K562 (cell line): ENCODE results near the gene LMAN2L.

Source experiments
- EZH2 ChIP-seq: IDR thresholded peaks from 2 replicates; pipeline ENCODE4 v1.6.1; 2012; ENCODE audit warnings: low read depth, mild to moderate bottlenecking, inconsistent platforms, low read length, borderline replicate concordance
- JUN ChIP-seq, 2 experiments: sonication (generic) in 1 of 2; formaldehyde crosslinking in 1 of 2; IDR thresholded peaks; 2 replicates each; pipeline versions ENCODE4 v1.6.1 to v1.8.0; 2012 to 2022; ENCODE audit warnings: borderline replicate concordance in 2 of 2, mild to moderate bottlenecking in 2 of 2, improper control_type of control experiment in 1 of 2, low read depth in 1 of 2, low read length in 1 of 2, missing genetic modification reagents in 1 of 2
- JUNB ChIP-seq: fragments of 450-650 bp; formaldehyde crosslinking; conservative IDR thresholded peaks from 2 replicates; pipeline ENCODE4 v1.4.0; 2020; ENCODE audit warnings: mild to moderate bottlenecking
- SP1 ChIP-seq: sonication (generic); formaldehyde crosslinking; IDR thresholded peaks from 2 replicates; pipeline ENCODE4 v1.8.1; 2022; ENCODE audit warnings: mild to moderate bottlenecking, missing genetic modification reagents
- TEAD4 ChIP-seq, 2 experiments: sonication (generic) in 1 of 2; formaldehyde crosslinking in 1 of 2; IDR thresholded peaks; 2 replicates each; pipeline versions ENCODE4 v1.6.1 to v1.8.0; 2012 to 2022; ENCODE audit warnings: borderline replicate concordance in 1 of 2, inconsistent platforms in 1 of 2, low read length in 1 of 2, mild to moderate bottlenecking in 1 of 2, missing genetic modification reagents in 1 of 2
- ZEB2 ChIP-seq: fragments of 450-650 bp; IDR thresholded peaks from 2 replicates; pipeline ENCODE4 v1.6.1; 2016
- TF ChIP-seq, protein P1 (sequence below): fragments of 250-450 bp; sonication (Bioruptor Pico); IDR thresholded peaks from 2 replicates; pipeline ENCODE4 v1.5.0; 2021
- TF ChIP-seq, protein P2 (sequence below): fragments of 450-650 bp; formaldehyde crosslinking; IDR thresholded peaks from 2 replicates; pipeline ENCODE4 v1.4.0; 2020; ENCODE audit warnings: mild to moderate bottlenecking, moderate library complexity
- TF ChIP-seq, protein P3 (sequence below), 3 experiments: IDR thresholded peaks in 2 of 3; conservative IDR thresholded peaks in 1 of 3; 2 replicates each; pipeline ENCODE4 v1.5.1; 2011 to 2012; ENCODE audit warnings: low read length in 3 of 3, mild to moderate bottlenecking in 3 of 3, control low read depth in 2 of 3, improper control_type of control experiment in 1 of 3, inconsistent platforms in 1 of 3, low read depth in 1 of 3, mixed read lengths in 1 of 3, moderate library complexity in 1 of 3; ENCODE audit not compliant: insufficient read depth in 2 of 3

DNA sequence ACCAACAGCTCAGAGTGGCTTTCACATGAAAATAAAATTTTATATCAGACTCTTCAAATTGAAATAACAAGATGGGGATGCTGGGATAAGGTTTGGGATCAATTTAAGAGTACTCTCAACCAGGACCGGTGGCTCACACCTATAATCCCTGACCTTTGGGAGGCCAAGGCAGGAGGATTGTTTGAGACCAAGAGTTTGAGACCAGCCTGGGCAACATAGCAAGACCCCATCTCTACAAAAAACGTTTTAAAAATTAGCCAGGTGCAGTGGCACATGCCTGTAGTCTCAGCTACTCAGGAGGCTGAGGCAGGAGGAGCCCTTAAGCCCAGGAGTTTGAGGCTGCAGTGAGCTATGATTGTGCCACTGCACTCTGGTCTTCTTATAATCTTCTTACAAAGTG lies 2.6 kb downstream of the LMAN2L start:
- TF ChIP-seq, protein P1, sequence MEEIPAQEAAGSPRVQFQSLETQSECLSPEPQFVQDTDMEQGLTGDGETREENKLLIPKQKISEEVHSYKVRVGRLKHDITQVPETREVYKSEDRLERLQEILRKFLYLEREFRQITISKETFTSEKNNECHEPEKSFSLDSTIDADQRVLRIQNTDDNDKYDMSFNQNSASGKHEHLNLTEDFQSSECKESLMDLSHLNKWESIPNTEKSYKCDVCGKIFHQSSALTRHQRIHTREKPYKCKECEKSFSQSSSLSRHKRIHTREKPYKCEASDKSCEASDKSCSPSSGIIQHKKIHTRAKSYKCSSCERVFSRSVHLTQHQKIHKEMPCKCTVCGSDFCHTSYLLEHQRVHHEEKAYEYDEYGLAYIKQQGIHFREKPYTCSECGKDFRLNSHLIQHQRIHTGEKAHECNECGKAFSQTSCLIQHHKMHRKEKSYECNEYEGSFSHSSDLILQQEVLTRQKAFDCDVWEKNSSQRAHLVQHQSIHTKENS (CRISPR knock-in tag), result no peak
- TF ChIP-seq SP1 (no peak), EZH2 (no peak), JUNB (CRISPR knock-in tag) (no peak), ZEB2 (no peak), JUN (IDR thresholded peaks at IDR 0.05; ENCODE audit: borderline replicate concordance, low read depth, low read length) (no peak), JUN (CRISPR knock-in tag; IDR thresholded peaks at IDR 0.05; ENCODE audit: borderline replicate concordance) (no peak), TEAD4 (IDR thresholded peaks at IDR 0.05; ENCODE audit: low read length) (no peak), TEAD4 (CRISPR knock-in tag; IDR thresholded peaks at IDR 0.05; ENCODE audit: borderline replicate concordance) (no peak)
- TF ChIP-seq, protein P2, sequence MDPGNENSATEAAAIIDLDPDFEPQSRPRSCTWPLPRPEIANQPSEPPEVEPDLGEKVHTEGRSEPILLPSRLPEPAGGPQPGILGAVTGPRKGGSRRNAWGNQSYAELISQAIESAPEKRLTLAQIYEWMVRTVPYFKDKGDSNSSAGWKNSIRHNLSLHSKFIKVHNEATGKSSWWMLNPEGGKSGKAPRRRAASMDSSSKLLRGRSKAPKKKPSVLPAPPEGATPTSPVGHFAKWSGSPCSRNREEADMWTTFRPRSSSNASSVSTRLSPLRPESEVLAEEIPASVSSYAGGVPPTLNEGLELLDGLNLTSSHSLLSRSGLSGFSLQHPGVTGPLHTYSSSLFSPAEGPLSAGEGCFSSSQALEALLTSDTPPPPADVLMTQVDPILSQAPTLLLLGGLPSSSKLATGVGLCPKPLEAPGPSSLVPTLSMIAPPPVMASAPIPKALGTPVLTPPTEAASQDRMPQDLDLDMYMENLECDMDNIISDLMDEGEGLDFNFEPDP (CRISPR knock-in tag), result no peak
- TF ChIP-seq, protein P3, sequence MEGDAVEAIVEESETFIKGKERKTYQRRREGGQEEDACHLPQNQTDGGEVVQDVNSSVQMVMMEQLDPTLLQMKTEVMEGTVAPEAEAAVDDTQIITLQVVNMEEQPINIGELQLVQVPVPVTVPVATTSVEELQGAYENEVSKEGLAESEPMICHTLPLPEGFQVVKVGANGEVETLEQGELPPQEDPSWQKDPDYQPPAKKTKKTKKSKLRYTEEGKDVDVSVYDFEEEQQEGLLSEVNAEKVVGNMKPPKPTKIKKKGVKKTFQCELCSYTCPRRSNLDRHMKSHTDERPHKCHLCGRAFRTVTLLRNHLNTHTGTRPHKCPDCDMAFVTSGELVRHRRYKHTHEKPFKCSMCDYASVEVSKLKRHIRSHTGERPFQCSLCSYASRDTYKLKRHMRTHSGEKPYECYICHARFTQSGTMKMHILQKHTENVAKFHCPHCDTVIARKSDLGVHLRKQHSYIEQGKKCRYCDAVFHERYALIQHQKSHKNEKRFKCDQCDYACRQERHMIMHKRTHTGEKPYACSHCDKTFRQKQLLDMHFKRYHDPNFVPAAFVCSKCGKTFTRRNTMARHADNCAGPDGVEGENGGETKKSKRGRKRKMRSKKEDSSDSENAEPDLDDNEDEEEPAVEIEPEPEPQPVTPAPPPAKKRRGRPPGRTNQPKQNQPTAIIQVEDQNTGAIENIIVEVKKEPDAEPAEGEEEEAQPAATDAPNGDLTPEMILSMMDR (IDR thresholded peaks at IDR 0.05 in 2 of 3, conservative IDR thresholded peaks at IDR 0.05 in 1 of 3; ENCODE audit: insufficient read depth in 2 of 3, low read depth in 1 of 3, low read length in 3 of 3), result no peak
